ENCODE data around the gene CPOX. TPM values are rescaled to one million over a fixed set of nuclear protein-coding genes. Genes with fewer than 3 reads are reported as not detected.

Gene CPOX
- total and polyA plus RNA-seq, 8 donors, result 4.1 to 43.7 (median 14.9) TPM

DNA sequence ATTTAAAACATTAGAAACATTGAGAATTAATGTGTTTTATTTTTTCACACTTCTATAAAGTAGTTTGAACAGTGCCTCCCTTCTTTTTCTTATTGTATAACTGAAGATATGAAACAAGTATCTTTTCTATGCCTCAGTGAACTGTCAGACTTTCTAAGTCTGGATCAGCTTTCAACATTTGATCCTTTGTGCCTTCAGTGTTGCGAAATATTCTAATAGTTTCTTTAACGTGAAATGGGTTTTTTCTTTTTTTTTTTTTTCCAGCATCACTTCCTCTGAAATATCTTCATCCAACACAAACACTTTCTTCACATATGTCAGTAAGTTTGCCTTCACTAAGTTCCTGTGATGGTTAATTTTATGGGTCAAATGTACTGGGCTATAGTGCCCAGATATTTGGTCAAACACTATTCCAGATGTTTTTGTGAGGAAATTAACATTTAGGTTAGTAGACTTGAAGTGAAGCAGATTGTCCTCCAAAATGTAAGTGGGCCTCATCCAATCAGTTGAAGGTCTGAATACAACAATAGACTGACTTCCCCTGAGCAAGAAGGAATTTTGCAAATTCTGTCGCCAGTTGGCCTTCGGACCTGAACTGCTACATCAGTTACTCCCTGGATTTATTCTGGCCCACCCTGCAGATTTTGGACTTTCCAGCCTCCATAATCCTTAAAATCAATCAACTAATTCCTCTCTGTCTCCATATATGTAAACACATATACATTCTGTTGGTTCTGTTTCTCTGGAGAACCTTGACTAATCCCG, 6.4 kb upstream of the CPOX start:
- H3K27me3 ChIP-seq, result no peaks in the 10 kb centered on the region
- WGBS, 5 donors, result 58 to 70% (median 63%) methylated on average over 5 of the region's 5 CpGs
- no peak for DNase-seq
- H3K27ac ChIP-seq, result no peak overlapping the region
- H3K4me1 ChIP-seq, result peaks cover 0 to 7% (median 0%) of the 10 kb centered on the region in 4 donors
- no peak overlapping the region for H3K4me3 ChIP-seq
- H3K9me3 ChIP-seq, result no peaks in the 10 kb centered on the region
- intact Hi-C loops (cut with DNase I; ENCODE audit: low total_unique reads), result no loop called here
- no peak for TF ChIP-seq POLR2A (IDR thresholded peaks at IDR 0.05)
- TF ChIP-seq, protein P1, sequence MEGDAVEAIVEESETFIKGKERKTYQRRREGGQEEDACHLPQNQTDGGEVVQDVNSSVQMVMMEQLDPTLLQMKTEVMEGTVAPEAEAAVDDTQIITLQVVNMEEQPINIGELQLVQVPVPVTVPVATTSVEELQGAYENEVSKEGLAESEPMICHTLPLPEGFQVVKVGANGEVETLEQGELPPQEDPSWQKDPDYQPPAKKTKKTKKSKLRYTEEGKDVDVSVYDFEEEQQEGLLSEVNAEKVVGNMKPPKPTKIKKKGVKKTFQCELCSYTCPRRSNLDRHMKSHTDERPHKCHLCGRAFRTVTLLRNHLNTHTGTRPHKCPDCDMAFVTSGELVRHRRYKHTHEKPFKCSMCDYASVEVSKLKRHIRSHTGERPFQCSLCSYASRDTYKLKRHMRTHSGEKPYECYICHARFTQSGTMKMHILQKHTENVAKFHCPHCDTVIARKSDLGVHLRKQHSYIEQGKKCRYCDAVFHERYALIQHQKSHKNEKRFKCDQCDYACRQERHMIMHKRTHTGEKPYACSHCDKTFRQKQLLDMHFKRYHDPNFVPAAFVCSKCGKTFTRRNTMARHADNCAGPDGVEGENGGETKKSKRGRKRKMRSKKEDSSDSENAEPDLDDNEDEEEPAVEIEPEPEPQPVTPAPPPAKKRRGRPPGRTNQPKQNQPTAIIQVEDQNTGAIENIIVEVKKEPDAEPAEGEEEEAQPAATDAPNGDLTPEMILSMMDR (IDR thresholded peaks at IDR 0.05), result no peak
- no peak for TF ChIP-seq EP300 (IDR thresholded peaks at IDR 0.05)
- TF ChIP-seq POLR2AphosphoS5 (IDR thresholded peaks at IDR 0.05), result no peak
- H3K36me3 ChIP-seq, result no peaks in the 10 kb centered on the region

DNA sequence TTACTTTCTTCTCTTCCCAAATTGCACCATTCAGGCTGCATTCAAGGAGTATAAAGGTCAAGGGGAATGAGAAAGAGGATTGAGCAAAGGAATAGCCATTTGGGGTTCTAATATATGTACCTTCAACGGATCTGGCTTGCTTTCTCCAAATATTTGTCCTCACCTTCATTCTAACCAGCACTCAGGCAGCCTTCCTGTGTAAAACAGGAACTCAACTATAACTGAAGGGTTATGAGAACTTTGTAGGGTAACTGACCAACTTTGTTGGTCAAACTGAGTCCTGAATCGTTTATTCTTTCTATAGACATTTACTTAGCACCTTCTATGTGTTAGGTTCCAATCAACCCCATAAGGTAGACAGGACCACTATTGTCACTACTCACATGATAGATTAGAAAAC, 5.1 kb upstream of the CPOX start:
- intact Hi-C loops (cut with DNase I; ENCODE audit: low total_unique reads), result no loop called here
- DNase-seq, result no peak
- H3K9me3 ChIP-seq, result no peaks in the 10 kb centered on the region
- no peaks in the 10 kb centered on the region for H3K36me3 ChIP-seq
- H3K4me3 ChIP-seq, result no peak overlapping the region
- H3K4me1 ChIP-seq, result peaks cover 0 to 13% (median 3%) of the 10 kb centered on the region in 4 donors
- no peak overlapping the region for H3K27ac ChIP-seq
- 37 to 58% (median 51%) methylated on average over 2 of the region's 2 CpGs for WGBS, 5 donors
- TF ChIP-seq EP300 (IDR thresholded peaks at IDR 0.05) (no peak), POLR2A (IDR thresholded peaks at IDR 0.05) (no peak), POLR2AphosphoS5 (IDR thresholded peaks at IDR 0.05) (no peak)
- no peaks in the 10 kb centered on the region for H3K27me3 ChIP-seq

DNA sequence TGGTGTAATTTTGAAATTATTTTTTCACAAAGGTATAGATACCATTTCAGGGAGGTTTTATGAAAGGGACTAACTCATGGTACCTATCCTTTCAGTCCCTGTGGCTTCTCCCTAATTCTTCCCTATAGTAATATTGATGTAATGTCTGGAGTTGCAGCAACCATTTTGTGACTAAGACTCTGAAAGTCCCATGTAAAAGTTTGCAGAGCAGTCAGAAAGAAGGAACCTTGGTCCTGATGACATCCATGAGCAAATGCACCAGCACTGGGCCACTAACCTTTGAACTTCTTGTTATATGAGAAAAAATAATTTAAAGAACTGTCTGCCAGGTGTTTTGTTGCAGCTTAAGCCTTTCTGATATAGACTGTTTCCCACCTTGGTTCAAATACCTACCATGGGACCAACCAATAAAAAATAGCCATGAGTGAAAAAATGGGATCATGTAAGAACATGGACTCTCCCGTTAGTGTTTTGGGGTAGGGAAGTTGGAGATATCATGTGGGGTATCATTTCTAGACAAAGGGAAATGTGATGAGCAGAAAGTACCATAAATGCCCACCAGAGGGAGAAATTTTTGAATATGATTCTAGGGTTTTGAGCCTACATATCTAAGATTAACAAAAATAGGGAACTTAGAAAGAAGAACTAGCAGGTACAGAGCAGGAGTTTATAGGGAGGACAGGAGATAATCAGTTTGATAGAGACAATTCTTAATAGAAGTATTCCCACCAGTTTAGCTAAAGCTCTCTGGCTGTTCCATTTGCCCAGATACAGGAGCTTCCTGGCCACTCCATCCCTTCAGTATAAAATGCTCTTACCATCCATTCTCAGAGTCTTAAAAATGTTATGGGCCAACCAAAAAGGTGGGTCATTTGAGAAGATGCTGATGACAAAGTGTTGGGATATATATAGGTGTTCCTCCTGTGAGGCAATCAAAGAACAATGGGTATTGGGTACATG, 3.4 kb upstream of the CPOX start:
- intact Hi-C loops (cut with DNase I; ENCODE audit: low total_unique reads), result no loop called here
- Histone ChIP-seq H3K4me1 (peaks cover 8 to 17% (median 14%) of the 10 kb centered on the region in 4 donors), H3K27me3 (no peaks in the 10 kb centered on the region), H3K27ac (no peak overlapping the region), H3K9me3 (no peaks in the 10 kb centered on the region), H3K4me3 (no peak overlapping the region), H3K36me3 (no peaks in the 10 kb centered on the region)
- 10 to 29% (median 21%) methylated on average over 1 of the region's 1 CpG for WGBS, 5 donors
- TF ChIP-seq, protein P1 (IDR thresholded peaks at IDR 0.05), result peak in 6 of 7 experiments; percentile 40 to 81 (median 74)
- TF ChIP-seq EP300 (IDR thresholded peaks at IDR 0.05), result no peak
- peak in 1 of 2 donors; percentile 52 for DNase-seq

DNA sequence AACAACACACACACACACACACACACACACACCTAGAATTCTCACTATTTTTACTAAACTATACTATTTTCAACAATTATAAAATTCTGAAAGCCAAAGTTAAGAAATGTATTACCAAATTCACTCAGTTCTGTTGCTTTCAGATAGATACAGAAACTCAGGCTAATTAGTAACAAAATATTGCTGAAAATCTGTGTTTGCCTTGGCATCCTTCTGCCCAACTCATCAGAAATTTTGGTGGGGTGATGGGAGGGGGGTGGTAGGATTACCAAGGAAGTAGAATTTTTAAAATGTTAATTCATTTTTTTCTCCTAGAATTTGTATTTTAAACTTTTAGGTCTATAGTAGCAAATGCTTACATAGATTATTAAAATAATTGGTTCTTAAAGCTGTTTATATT, 2.7 kb upstream of the CPOX start:
- TF ChIP-seq POLR2AphosphoS5 (IDR thresholded peaks at IDR 0.05) (no peak), POLR2A (IDR thresholded peaks at IDR 0.05) (no peak), EP300 (IDR thresholded peaks at IDR 0.05) (no peak)
- TF ChIP-seq, protein P1 (IDR thresholded peaks at IDR 0.05), result no peak
- intact Hi-C loops (cut with DNase I; ENCODE audit: low total_unique reads), result no loop called here
- Histone ChIP-seq H3K27ac (no peak overlapping the region), H3K36me3 (no peaks in the 10 kb centered on the region), H3K4me1 (peaks cover 8 to 24% (median 19%) of the 10 kb centered on the region in 4 donors), H3K9me3 (no peaks in the 10 kb centered on the region), H3K4me3 (no peak overlapping the region), H3K27me3 (no peaks in the 10 kb centered on the region)
- DNase-seq, result no peak
